ENCODE data around the gene SNW1.
A peak's percentile ranks its signal among the peaks of the same experiment; 100 is the strongest.
"Not testable (repeated sequence)": the region's sequence is repeated elsewhere in the genome, so short reads cannot be mapped to it uniquely, and the experiment has no call there.

The SNW1 gene

DNA sequence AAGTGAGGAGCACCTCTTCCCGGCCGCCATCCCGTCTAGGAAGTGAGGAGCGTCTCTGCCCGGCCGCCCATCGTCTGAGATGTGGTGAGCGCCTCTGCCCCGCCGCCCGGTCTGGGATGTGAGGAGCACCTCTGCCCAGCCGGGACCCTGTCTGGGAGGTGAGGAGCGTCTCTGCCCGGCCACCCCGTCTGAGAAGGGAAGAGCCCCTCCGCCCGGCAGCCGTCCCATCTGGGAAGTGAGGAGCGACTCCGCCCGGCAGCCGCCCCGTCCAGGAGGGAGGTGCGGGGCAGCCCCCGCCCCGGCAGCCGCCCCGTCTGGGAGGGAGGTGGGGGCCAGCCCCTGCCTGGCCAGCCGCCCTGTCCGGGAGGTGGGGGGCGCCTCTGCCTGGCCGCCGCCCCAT lies 13.5 kb downstream of the SNW1 start:
- DNase-seq: not testable (repeated sequence)

GRCh38 chr14:77746064-77746702 lies 14.8 kb downstream of the SNW1 start:
- no peak for DNase-seq

DNA sequence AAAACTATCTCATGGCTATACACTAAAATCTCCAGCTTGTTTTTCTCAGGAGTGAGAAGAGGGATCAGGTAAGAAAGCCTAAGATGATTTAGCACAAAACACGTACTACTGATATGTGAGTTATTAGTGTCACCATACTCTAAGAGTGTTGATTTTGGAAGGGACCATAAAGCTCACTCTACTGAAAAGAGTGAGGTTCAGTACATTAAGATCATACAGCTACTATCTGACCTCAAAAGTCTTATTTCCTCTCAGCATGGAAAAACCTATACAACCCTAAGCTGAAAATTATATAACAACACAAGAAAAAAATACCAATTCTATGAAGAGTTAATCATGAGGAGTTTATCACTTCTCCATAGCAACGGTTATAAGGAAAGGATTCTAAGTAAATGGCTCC lies 19.5 kb downstream of the SNW1 start:
- DNase-seq: no peak

- no peak for DNase-seq
These were observed 22.3 kb downstream of the SNW1 start for GRCh38 chr14:77738559-77739250.

DNA sequence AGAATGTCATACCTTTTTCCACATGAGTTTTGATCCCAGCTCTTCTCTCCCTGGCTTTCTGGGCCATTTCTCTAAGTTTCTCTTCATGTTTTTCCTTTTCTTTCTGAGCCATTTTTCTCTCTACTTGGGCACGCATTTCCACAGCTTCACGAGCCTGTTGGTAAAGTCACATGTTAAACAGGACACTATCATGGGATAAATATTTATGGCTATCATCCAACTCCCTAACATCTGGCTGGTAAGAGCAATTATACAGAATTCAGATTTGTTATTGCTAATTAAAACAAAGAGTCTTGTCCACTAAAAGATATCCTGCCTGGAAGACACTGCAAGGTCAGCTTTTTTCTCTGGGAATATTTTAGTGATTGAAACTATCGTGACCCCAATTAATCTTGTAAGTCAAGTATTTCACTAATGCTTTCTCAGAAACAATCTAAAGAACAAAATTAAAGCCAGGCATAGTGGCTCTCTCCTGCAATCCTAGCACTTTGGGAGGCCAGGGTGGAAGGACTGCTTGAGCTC lies 29.9 kb downstream of the SNW1 start:
- DNase-seq: no peak

DNA sequence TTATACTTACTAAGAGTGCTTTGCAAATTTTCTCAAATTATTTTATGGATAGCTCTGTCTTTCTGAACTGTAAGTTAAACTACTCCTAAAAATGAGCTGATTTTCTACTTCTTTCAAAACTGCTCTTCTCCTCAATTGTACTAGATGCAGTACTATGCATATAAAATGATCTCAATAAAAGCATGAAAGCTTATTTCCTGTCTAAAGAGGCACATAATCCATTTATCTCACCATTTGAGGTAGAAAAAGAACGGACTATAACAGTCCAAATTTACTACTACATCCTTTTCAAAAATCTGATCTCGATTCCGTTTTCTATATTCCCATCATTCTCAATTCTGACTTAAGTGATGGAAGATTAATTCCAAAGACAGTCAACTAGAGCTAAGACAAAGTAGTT lies 38.7 kb downstream of the SNW1 start:
- no peak for DNase-seq

DNA sequence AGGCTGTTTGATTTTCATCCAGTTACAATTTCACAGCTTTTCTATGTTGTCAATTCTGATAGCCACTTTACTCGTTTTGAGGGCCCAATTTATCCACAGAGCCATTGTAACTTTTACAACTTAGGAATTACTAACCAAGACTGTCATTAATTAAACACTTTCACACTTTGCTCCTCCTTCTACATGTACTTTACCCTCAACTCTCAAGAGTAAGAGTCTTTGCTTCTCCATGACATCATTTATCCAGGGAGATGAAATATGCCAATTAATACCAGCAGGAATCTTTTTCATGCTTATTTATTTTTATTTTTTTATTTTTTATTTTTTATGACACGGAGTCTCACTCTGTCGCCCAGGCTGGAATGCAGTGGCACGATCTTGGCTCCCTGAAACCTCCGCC lies 39.5 kb downstream of the SNW1 start:
- DNase-seq: no peak

- no peak for DNase-seq
These were observed 43.2 kb downstream of the SNW1 start for GRCh38 chr14:77717608-77718305.

DNA sequence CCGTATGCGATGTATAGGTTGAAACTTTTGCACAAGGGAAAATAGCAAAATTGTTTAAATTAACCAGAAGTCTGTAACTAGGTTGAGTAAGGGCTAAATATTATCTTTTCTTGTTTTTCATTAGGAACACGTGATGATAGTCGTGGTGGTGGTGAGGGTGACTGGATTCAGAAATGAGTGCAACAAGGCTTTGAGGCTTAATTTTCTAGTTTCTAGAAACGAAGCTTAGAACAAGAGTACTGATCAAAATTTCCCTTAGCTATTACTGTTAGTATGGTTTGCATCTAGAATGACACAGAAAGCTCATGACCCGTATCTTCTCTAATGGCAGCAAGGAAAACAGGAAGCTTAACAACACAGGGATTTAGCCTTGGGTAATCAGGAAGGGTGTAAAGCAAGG lies 46.0 kb downstream of the SNW1 start:
- DNase-seq: no peak

DNA sequence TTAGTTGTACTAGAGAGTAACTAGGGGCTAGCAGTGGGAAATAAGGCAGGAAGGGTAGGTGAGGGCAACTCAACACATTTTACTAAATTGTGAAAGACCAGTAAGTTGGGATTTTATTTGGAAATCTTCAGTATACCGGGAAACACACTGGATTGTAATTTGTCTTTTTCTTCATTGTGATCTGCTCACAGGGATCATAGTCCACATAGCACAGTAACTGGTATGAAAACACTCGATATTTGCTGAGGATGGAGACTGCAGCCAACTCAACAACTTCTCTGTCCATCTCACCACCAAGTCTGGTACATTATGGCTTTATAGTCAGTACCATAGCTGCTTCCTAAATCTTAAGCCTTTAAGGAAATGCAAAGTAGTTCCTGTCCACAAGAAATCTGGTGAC lies 50.6 kb downstream of the SNW1 start:
- no peak for DNase-seq

GRCh38 chr14:77709412-77709811 lies 51.5 kb downstream of the SNW1 start:
- no peak for DNase-seq

- DNase-seq: no peak
These were observed 52.2 kb downstream of the SNW1 start for GRCh38 chr14:77708749-77709148.

GRCh38 chr14:77707724-77708408 lies 53.1 kb downstream of the SNW1 start, which contains the start of the genes ALKBH1 and SLIRP:
TSS of gene ALKBH1 (minus strand) at chr14:77708023. CDS start at chr14:77708004, 19 bp downstream.
TSS of gene SLIRP (plus strand) at chr14:77708103. CDS start at chr14:77708112, 9 bp downstream.
- peak; percentile 91 for DNase-seq

DNA sequence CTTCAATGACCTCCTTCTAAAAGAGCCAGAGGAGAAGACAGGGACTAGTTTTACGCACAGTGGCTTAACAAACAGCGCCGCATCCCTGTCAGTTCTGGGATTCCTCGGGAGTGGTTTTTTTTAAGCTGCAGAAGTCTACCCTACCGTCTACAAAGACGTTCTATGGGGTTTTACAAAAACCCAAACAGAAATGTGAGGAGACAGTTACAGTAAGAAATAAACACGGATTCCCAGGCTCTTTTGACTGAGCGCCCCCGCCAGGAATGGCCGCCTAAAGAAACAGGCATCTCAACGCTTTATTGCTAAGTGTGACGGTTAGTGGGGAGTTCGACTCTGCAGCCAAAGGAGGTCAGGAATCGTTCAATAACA lies 53.6 kb downstream of the SNW1 start:
- DNase-seq: no peak

DNA sequence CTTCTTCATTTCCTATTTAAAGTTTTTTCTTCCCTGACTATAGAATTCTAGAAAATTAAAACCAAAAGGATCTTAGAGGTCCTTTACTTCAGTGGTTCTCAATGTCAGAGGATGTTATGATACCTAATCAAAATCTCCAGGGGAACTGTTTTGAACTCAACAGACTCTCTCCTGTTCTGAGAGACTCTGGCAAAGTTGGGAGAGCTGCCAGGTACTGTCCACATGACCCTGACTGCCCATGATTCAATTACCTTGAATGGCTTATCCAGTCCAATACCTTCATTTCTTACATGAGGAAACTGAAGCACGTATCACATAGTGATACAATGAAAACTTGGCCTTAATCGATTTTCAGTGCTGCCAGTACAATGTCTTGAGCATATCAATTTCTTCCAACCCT lies 69.7 kb downstream of the SNW1 start:
- no peak for DNase-seq

DNA sequence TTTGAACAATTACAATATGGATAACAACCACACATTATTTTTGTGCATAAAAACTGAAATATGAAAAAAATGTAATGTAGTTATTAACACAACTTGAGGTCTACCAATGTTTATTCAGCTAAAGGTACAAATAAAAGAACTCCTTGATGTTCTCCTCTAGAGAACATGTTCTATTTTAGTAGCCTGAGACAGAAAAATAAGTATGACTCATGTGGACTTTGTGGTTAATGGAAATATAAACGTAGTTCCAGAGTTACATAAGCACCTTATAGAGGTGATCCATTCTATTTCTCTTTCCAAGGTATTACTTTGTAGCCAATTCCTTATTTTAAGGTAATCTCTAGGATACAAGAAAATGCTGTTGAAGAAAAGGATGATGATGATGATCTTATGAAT lies 78.8 kb downstream of the SNW1 start:
- DNase-seq: no peak

- no peak for DNase-seq
These were observed 79.5 kb downstream of the SNW1 start for GRCh38 chr14:77681196-77682157.

GRCh38 chr14:77674931-77675330 lies 86.0 kb downstream of the SNW1 start:
- DNase-seq: no peak

- DNase-seq: no peak
These were observed 87.8 kb downstream of the SNW1 start for GRCh38 chr14:77673193-77673592.
